HEK293 (cell line): ENCODE measurements around the gene THUMPD3.

Experiments
- CTCF ChIA-PET: fragments of 350-600 bp; formaldehyde crosslinking; extraction: SDS; loops from one replicate; lab custom pipeline; 2021; ENCODE audit warnings: antibody characterized with exemption; lab: Yijun Ruan, JAX
- POLR2A ChIA-PET: fragments of 300-600 bp; formaldehyde crosslinking; extraction: SDS; loops from one replicate; lab custom pipeline; 2020; ENCODE audit warnings: antibody characterized with exemption, inconsistent platforms; lab: Yijun Ruan, JAX
- H3K27ac ChIP-seq: fragments of 200-500 bp; sonication (Bioruptor generic); 2 replicates; pipeline ENCODE4 v1.5.1; 2014; ENCODE audit warnings: low read depth, low read length, control low read depth, inconsistent platforms; ENCODE audit errors: extremely low read depth
- H3K36me3 ChIP-seq, 2 experiments: fragments of 200-500 bp in 1 of 2; sonication (Bioruptor generic) in 1 of 2; 1 replicate in 1 of 2; 2 replicates in 1 of 2; pipeline ENCODE4 v1.5.1; 2014 to 2017; ENCODE audit warnings: inconsistent platforms in 2 of 2, low read length in 2 of 2; ENCODE audit not compliant: control insufficient read depth in 2 of 2, insufficient read depth in 1 of 2
- H3K4me1 ChIP-seq: fragments of 200-500 bp; sonication (Bioruptor generic); 2 replicates; pipeline ENCODE4 v1.5.1; 2014; ENCODE audit warnings: mild to moderate bottlenecking, low read length, inconsistent platforms; ENCODE audit not compliant: control insufficient read depth, insufficient read depth
- H3K4me3 ChIP-seq: 2 replicates; pipeline ENCODE4 v1.5.1; 2011; ENCODE audit warnings: low read depth, mild to moderate bottlenecking, control low read depth, low read length, moderate library complexity
- H3K9me3 ChIP-seq: fragments of 200-500 bp; sonication (Bioruptor generic); 2 replicates; pipeline ENCODE4 v1.5.1; 2014; ENCODE audit warnings: low read depth, low read length, inconsistent platforms; ENCODE audit not compliant: control insufficient read depth, insufficient read depth
- KLF10 ChIP-seq: fragments of 450-650 bp; IDR thresholded peaks from 2 replicates; pipeline ENCODE4 v1.5.1; 2018; ENCODE audit warnings: missing biosample characterization, mild to moderate bottlenecking, missing genetic modification characterization
- SP7 ChIP-seq: fragments of 450-650 bp; formaldehyde crosslinking; IDR thresholded peaks from 2 replicates; pipeline ENCODE4 v1.5.1; 2016; ENCODE audit warnings: missing biosample characterization, missing genetic modification characterization
- ZNF169 ChIP-seq: fragments of 450-650 bp; formaldehyde crosslinking; IDR thresholded peaks from 2 replicates; pipeline ENCODE4 v1.5.1; 2016; ENCODE audit warnings: missing biosample characterization, missing genetic modification characterization
- ZNF292 ChIP-seq: fragments of 450-650 bp; formaldehyde crosslinking; IDR thresholded peaks from 2 replicates; pipeline ENCODE4 v1.5.1; 2016; ENCODE audit warnings: low read depth, missing biosample characterization, missing genetic modification characterization, borderline replicate concordance
- ZNF341 ChIP-seq: fragments of 450-650 bp; formaldehyde crosslinking; IDR thresholded peaks from 2 replicates; pipeline ENCODE4; 2016; ENCODE audit warnings: low read depth, missing biosample characterization, missing genetic modification characterization
- ZSCAN30 ChIP-seq: fragments of 450-650 bp; IDR thresholded peaks from 2 replicates; pipeline ENCODE4 v1.5.1; 2018; ENCODE audit warnings: missing biosample characterization, mild to moderate bottlenecking, missing genetic modification characterization, moderate library complexity
- TF ChIP-seq, protein P1 (sequence below): fragments of 450-650 bp; formaldehyde crosslinking; IDR thresholded peaks from 2 replicates; pipeline ENCODE4 v1.5.1; 2016; ENCODE audit warnings: missing biosample characterization, missing genetic modification characterization
- TF ChIP-seq, protein P2 (sequence below): fragments of 450-650 bp; formaldehyde crosslinking; IDR thresholded peaks from 2 replicates; pipeline ENCODE4 v1.5.1; 2016; ENCODE audit warnings: missing biosample characterization, missing genetic modification characterization
- TF ChIP-seq, protein P3 (sequence below): fragments of 450-650 bp; formaldehyde crosslinking; IDR thresholded peaks from 2 replicates; pipeline ENCODE4 v1.5.1; 2017; ENCODE audit warnings: missing biosample characterization, missing genetic modification characterization

Gene THUMPD3

DNA sequence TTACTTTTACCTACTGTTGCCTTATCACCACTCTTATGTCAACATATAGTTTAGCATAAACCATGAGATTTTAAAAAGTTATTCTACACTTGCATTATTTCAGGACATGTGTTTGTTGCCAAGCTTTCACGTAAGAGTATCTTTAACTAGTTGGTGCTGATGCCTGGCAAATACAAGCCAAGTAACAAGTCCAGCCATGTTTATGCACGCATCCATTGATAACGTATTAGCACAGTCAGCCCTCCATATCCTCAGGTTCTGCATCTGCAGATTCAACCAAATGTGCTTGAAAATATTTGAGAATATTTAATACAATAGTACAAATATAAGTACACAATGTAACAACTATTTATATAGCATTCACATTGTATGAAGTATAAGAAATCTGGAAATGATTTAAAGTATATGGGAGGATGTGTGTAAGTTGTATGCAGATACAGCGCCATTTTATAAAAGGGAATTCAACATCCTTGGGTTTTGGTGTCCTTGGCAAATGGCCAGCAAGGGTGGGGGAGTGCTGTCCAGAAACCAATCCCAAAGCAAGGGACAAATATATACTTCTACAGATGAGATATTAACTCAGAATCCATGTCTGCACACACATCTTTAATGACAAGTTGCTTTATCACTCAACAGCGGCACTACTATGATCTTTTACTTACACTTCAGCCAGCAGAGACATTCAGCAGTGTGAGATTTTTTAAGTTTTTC lies 25.9 kb downstream of the THUMPD3 start:
- no peak for TF ChIP-seq ZNF169 (tag by site-specific recombination)
- TF ChIP-seq KLF10 (tag by site-specific recombination), result 0 out of 2 replicates have a peak, but pooled peaks have one; percentile 33
- ChIA-PET CTCF (interaction anchor here (0.6 kb wide), 2 partner anchors 30 to 40 kb away, joined by 3 read pairs; no protein-coding TSS in a partner anchor), POLR2A (interaction anchor here (0.9 to 1.3 kb wide), 4 partner anchors 8 to 27 kb away, joined by 3 read pairs; partner anchors contain the start of gene THUMPD3)
- Histone ChIP-seq H3K9me3 (no peaks in the 10 kb centered on the region), H3K27ac (no peak overlapping the region), H3K4me3 (no peak overlapping the region), H3K36me3 (peaks cover 75 to 96% of the 10 kb centered on the region in 2 experiments), H3K4me1 (no peaks in the 10 kb centered on the region)

DNA sequence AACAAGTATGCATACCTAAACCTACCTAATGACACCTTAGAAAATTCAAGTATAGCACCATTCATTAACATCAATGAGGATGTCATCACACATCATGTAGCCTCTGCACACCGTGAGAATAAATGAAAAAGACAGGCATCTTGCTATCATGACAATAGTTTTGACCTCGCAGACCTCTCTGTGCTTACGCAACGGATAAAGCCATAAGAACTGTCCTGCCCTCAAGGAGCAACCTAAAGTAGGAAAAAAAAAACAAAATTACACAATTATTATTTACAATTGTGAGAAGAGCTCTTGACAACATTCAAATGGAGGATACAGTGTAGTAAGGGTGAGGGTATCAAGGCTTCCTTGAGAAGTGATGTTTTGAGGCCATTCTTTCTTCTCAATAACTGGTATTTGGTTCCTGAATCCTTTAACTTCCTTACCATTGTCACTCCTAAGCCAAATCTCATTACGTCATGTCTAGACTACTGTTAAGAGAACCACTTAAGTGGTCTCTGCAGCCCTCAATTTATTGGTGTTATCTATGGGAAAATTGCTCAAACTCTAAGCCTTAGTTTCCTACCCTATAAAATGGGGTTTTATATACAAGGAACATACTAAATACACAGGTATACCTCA lies 27.5 kb downstream of the THUMPD3 start:
- Histone ChIP-seq H3K4me3 (no peak overlapping the region), H3K9me3 (no peaks in the 10 kb centered on the region), H3K4me1 (peaks cover 8% of the 10 kb centered on the region), H3K36me3 (peaks cover 65 to 96% of the 10 kb centered on the region in 2 experiments), H3K27ac (no peak overlapping the region)
- CTCF ChIA-PET, result no interaction called here
- TF ChIP-seq SP7 (tag by site-specific recombination) (no peak), ZSCAN30 (0 out of 2 replicates have a peak, but pooled peaks have one; percentile 57), ZNF292 (tag by site-specific recombination) (no peak)
- TF ChIP-seq, protein P1, sequence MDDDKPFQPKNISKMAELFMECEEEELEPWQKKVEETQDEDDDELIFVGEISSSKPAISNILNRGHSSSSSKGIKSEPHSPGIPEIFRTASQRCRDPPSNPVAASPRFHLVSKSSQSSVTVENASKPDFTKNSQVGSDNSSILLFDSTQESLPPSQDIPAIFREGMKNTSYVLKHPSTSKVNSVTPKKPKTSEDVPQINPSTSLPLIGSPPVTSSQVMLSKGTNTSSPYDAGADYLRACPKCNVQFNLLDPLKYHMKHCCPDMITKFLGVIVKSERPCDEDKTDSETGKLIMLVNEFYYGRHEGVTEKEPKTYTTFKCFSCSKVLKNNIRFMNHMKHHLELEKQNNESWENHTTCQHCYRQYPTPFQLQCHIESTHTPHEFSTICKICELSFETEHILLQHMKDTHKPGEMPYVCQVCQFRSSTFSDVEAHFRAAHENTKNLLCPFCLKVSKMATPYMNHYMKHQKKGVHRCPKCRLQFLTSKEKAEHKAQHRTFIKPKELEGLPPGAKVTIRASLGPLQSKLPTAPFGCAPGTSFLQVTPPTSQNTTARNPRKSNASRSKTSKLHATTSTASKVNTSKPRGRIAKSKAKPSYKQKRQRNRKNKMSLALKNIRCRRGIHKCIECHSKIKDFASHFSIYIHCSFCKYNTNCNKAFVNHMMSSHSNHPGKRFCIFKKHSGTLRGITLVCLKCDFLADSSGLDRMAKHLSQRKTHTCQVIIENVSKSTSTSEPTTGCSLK (tag by site-specific recombination), result no peak
- TF ChIP-seq, protein P2, sequence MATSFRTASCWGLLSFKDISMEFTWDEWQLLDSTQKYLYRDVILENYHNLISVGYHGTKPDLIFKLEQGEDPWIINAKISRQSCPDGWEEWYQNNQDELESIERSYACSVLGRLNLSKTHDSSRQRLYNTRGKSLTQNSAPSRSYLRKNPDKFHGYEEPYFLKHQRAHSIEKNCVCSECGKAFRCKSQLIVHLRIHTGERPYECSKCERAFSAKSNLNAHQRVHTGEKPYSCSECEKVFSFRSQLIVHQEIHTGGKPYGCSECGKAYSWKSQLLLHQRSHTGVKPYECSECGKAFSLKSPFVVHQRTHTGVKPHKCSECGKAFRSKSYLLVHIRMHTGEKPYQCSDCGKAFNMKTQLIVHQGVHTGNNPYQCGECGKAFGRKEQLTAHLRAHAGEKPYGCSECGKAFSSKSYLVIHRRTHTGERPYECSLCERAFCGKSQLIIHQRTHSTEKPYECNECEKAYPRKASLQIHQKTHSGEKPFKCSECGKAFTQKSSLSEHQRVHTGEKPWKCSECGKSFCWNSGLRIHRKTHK (tag by site-specific recombination), result no peak
- POLR2A ChIA-PET, result interaction anchor here (0.7 kb wide), 1 partner anchor 13 kb away, joined by 3 read pairs; no protein-coding TSS in a partner anchor

DNA sequence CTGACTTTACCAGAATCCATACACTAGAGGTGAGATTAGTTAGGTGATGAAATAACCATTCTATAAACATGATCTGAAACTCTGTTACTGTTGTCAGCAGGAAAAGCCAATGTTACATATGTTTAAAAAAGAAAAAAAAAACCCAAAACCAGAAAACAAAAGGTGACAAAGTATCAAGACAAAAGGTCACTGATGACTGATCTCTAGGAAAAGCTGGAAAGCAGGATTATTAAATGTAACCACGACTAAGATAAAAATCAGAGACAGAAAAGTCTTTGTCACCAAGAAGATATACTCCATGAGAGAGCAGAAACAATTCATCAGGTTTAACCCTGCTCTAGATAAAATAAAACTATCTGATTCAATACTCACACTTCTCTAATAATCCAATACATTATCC lies 29.2 kb downstream of the THUMPD3 start:
- TF ChIP-seq ZNF341 (tag by site-specific recombination), result no peak
- TF ChIP-seq, protein P3, sequence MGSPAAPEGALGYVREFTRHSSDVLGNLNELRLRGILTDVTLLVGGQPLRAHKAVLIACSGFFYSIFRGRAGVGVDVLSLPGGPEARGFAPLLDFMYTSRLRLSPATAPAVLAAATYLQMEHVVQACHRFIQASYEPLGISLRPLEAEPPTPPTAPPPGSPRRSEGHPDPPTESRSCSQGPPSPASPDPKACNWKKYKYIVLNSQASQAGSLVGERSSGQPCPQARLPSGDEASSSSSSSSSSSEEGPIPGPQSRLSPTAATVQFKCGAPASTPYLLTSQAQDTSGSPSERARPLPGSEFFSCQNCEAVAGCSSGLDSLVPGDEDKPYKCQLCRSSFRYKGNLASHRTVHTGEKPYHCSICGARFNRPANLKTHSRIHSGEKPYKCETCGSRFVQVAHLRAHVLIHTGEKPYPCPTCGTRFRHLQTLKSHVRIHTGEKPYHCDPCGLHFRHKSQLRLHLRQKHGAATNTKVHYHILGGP (tag by site-specific recombination), result peak; percentile 56; the same call in 1 of the 2 replicates
- ChIA-PET POLR2A (no interaction called here), CTCF (no interaction called here)
- no peak overlapping the region for H3K27ac ChIP-seq
- no peaks in the 10 kb centered on the region for H3K9me3 ChIP-seq
- H3K4me3 ChIP-seq, result no peak overlapping the region
- H3K4me1 ChIP-seq, result peaks cover 8% of the 10 kb centered on the region
- H3K36me3 ChIP-seq, result peaks cover 57 to 84% of the 10 kb centered on the region in 2 experiments
